GM23248 (cell line): ENCODE data around the gene RAB19.

Experiments used
- EZH2 ChIP-seq: fragments of 200-600 bp; sonication (generic); IDR thresholded peaks from 2 replicates; pipeline ENCODE4 v1.6.1; 2018; ENCODE audit warnings: antibody characterized with exemption, mild to moderate bottlenecking; ENCODE audit not compliant: insufficient read depth, poor library complexity, severe bottlenecking
- EZH2phosphoT487 ChIP-seq: fragments of 200-600 bp; sonication (generic); IDR thresholded peaks from 2 replicates; pipeline ENCODE4 v1.6.1; 2018; ENCODE audit warnings: antibody characterized with exemption, moderate library complexity, mild to moderate bottlenecking, low read depth; ENCODE audit not compliant: insufficient read depth

- TF ChIP-seq EZH2phosphoT487 (no peak), EZH2 (no peak)
Measured at GRCh38 chr7:140367528-140367927, 36.3 kb upstream of the RAB19 start.
